K562 (cell line): ENCODE measurements around the gene IRAK3. TPM values are rescaled to one million over a fixed set of nuclear protein-coding genes. Genes with fewer than 3 reads are reported as not detected.

Experiments used
- CCAR2 ChIP-seq: fragments of 200-400 bp; formaldehyde crosslinking; IDR thresholded peaks from 2 replicates; pipeline ENCODE4 v1.6.1; 2017; ENCODE audit warnings: mild to moderate bottlenecking, low read depth, low read length
- CHD7 ChIP-seq: fragments of 200-600 bp; sonication (generic); IDR thresholded peaks from one replicate; pipeline ENCODE4 v1.6.1; 2012; ENCODE audit warnings: mild to moderate bottlenecking, low read depth, low read length, inconsistent platforms
- CREBBP ChIP-seq: IDR thresholded peaks from one replicate; pipeline ENCODE4 v1.6.1; 2012; ENCODE audit warnings: low read depth, mild to moderate bottlenecking, control low read depth, inconsistent platforms, low read length
- ERF ChIP-seq: fragments of 450-650 bp; formaldehyde crosslinking; IDR thresholded peaks from 2 replicates; pipeline ENCODE4 v1.4.0; 2020; ENCODE audit warnings: mild to moderate bottlenecking, mixed read lengths
- FOXP4 ChIP-seq: sonication (generic); formaldehyde crosslinking; IDR thresholded peaks from 2 replicates; pipeline ENCODE4 v1.8.0; 2022; ENCODE audit warnings: mild to moderate bottlenecking, missing genetic modification reagents, borderline replicate concordance
- HNRNPH1 ChIP-seq: fragments of 200-400 bp; formaldehyde crosslinking; optimal IDR thresholded peaks from 2 replicates; pipeline ENCODE3; 2017; ENCODE audit warnings: low read depth, mild to moderate bottlenecking, low read length, moderate library complexity
- KDM1A ChIP-seq, 2 experiments: fragments of 450-650 bp; IDR thresholded peaks; 2 replicates each; pipeline ENCODE4 v1.6.1; 2016; ENCODE audit warnings: mild to moderate bottlenecking in 2 of 2
- NCOR1 ChIP-seq: fragments of 450-650 bp; IDR thresholded peaks from 2 replicates; pipeline ENCODE4 v1.6.1; 2016; ENCODE audit warnings: mild to moderate bottlenecking, moderate library complexity
- RB1 ChIP-seq: fragments of 450-650 bp; IDR thresholded peaks from 2 replicates; pipeline ENCODE4 v1.6.1; 2017; ENCODE audit warnings: low read depth, mild to moderate bottlenecking
- RCOR1 ChIP-seq, 2 experiments: IDR thresholded peaks; 2 replicates each; pipeline ENCODE4 v1.6.1; 2012; ENCODE audit warnings: low read depth in 2 of 2, low read length in 2 of 2, borderline replicate concordance in 1 of 2, improper control_type of control experiment in 1 of 2
- ZNF75A ChIP-seq: fragments of 450-650 bp; formaldehyde crosslinking; IDR thresholded peaks from 2 replicates; pipeline ENCODE4 v1.4.0; 2020; ENCODE audit warnings: mild to moderate bottlenecking
- polyA plus RNA-seq, 8 experiments: library from polyadenylated mRNA; depleted of rRNA in 4 of 8; stranded (reverse) in 5 of 8; unstranded in 3 of 8; fragments of >200 nt; fragmentation: Nextera tagmentation in 2 of 8; fragmentation: Illumina TruSeq in 1 of 8; extraction: Ambion mirVana in 2 of 8; extraction: Trizol in 1 of 8; gene quantifications; 2 replicates each; pipeline versions ENCODE4 v1.2.1 to v1.2.3, GENCODE V29; 2011 to 2014; ENCODE audit warnings: inconsistent platforms in 1 of 8, missing spikeins in 1 of 8
- total RNA-seq, 7 experiments: library from RNA; depleted of rRNA in 6 of 7; stranded (reverse); fragments of >200 nt in 6 of 7; fragmentation: Illumina TruSeq in 2 of 7; extraction: Trizol in 2 of 7; gene quantifications; 2 replicates each; pipeline versions ENCODE4 v1.2.1 to v1.2.3, GENCODE V29; 2011 to 2021; ENCODE audit warnings: low replicate concordance in 1 of 7
- TF ChIP-seq, protein P1 (sequence below): fragments of 450-650 bp; formaldehyde crosslinking; IDR thresholded peaks from 2 replicates; pipeline ENCODE4 v1.4.0; 2022; ENCODE audit warnings: missing genetic modification characterization

The IRAK3 gene
- total and polyA plus RNA-seq, 9 of the 15 experiments (the other 6 are each of a cell fraction or from before 2014, with no cell fraction given), result 0.06 to 0.09 (median 0.07) TPM; not detected in 6

DNA sequence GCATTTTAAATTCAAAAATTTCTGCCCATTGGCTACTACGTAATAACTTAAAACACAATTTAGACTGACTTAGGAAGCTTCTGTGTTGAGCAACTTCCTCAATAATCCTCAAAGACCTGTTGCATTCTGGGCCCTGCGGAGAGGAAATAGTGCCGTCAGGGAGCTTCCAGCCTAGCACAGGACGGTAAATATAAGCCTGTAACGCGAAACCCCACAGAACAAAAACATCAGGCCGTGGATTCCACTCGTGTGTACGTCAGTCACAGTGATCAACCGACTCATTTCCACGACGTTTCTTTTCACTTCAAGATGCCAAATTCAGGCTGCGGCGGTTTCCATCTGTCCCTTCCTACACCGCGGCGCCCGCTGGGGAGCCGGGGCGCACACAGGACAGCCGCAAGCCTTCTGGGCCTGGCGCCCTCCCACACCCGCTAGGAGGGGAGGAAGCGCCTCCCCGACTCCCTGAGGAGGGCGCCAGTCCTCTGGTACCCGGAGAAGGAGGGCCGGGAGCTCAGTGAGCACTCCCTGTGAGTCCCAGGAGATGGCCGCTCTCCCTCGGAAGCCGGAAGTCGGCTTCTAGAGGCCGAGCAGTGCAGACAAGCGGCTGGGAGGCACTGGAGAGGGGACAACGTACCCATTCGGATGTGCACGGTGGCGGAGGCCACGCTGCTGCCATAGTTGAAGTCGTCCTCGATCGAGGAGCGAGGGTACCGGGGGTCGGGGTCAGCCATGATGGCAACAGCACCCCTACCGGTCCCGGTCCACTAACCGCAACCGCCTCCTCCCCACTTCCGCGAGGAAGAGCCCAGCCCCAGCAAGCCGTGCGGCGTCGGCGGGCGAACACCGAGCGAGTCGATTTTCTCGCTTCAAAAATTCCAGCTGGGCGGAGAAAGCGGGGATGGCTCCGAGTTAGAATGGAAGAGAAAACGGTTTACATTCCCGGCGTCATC, 19.5 kb upstream of the IRAK3 start, which contains the start of gene TMBIM4 (continued):
- TF ChIP-seq KDM1A (IDR thresholded peaks at IDR 0.05) (no peak), CREBBP (no peak), NCOR1 (peak; percentile 33; the same call in 1 of the 2 replicates), RB1 (peak; percentile 33; the same call in 1 of the 2 replicates), CCAR2 (no peak), CHD7 (no peak), ZNF75A (CRISPR knock-in tag) (no peak), FOXP4 (CRISPR knock-in tag) (no peak), HNRNPH1 (no peak), ERF (CRISPR knock-in tag) (0 out of 2 replicates have a peak, but pooled peaks have one; percentile 20), RCOR1 (IDR thresholded peaks at IDR 0.05; ENCODE audit: borderline replicate concordance in 1 of 2, low read depth in 2 of 2, low read length in 2 of 2) (peak in 1 of 2 experiments; percentile 58; a peak in 3 of 4 replicates)
- TF ChIP-seq, protein P1, sequence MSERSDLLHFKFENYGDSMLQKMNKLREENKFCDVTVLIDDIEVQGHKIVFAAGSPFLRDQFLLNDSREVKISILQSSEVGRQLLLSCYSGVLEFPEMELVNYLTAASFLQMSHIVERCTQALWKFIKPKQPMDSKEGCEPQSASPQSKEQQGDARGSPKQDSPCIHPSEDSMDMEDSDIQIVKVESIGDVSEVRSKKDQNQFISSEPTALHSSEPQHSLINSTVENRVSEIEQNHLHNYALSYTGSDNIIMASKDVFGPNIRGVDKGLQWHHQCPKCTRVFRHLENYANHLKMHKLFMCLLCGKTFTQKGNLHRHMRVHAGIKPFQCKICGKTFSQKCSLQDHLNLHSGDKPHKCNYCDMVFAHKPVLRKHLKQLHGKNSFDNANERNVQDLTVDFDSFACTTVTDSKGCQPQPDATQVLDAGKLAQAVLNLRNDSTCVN (CRISPR knock-in tag), result no peak
